SK-N-SH (cell line): ENCODE measurements around the gene FXYD5. TPM values are rescaled to one million over a fixed set of nuclear protein-coding genes. Genes with fewer than 3 reads are reported as not detected.

Experiments
- CTCF ChIA-PET: fragments of 300-600, 350-600 bp; formaldehyde crosslinking; extraction: SDS; loops from one replicate; lab custom pipeline; 2021; lab: Yijun Ruan, JAX
- POLR2A ChIA-PET: fragments of 350-600 bp; sonication (Branson Sonifier 250); formaldehyde crosslinking; extraction: SDS; loops from one replicate; lab custom pipeline; 2020; ENCODE audit warnings: antibody characterized with exemption, inconsistent platforms; lab: Yijun Ruan, JAX
- DNase-seq: peaks from one replicate; pipeline ENCODE4 v3.0.0; 2012
- H2AFZ ChIP-seq: fragments of 200-600 bp; sonication (generic); 2 replicates; pipeline ENCODE4 v1.8.1; 2016; ENCODE audit warnings: antibody characterized with exemption, mild to moderate bottlenecking, low read depth
- H3F3A ChIP-seq: fragments of 200-600 bp; sonication (generic); replicated peaks from 2 replicates; pipeline ENCODE3; 2016; ENCODE audit warnings: antibody characterized with exemption, mild to moderate bottlenecking; ENCODE audit not compliant: insufficient read depth
- H3K27ac ChIP-seq, 2 experiments: fragments of 200-500 bp in 1 of 2; fragments of 200-600 bp in 1 of 2; sonication (Bioruptor generic) in 1 of 2; sonication (generic), shearing (Covaris generic) in 1 of 2; 2 replicates each; pipeline versions ENCODE4 v1.5.1 to v1.6.1; 2014 to 2016; ENCODE audit warnings: low read depth in 2 of 2, inconsistent platforms in 1 of 2, low read length in 1 of 2, mild to moderate bottlenecking in 1 of 2, mixed read lengths in 1 of 2
- H3K27me3 ChIP-seq: fragments of 200-600 bp; sonication (generic), shearing (Covaris generic); 2 replicates; pipeline ENCODE4 v1.6.1; 2016; ENCODE audit warnings: mixed run types; ENCODE audit not compliant: insufficient read depth
- H3K36me3 ChIP-seq, 2 experiments: fragments of 200-500 bp in 1 of 2; fragments of 200-600 bp in 1 of 2; sonication (Bioruptor generic) in 1 of 2; sonication (generic) in 1 of 2; replicated peaks in 1 of 2; 2 replicates each; pipeline versions ENCODE3 to v1.5.1; 2014 to 2016; ENCODE audit warnings: low read length in 1 of 2, mild to moderate bottlenecking in 1 of 2; ENCODE audit not compliant: insufficient read depth in 2 of 2, control insufficient read depth in 1 of 2
- H3K4me1 ChIP-seq, 2 experiments: fragments of 200-500 bp in 1 of 2; fragments of 200-600 bp in 1 of 2; sonication (Bioruptor generic) in 1 of 2; sonication (generic), shearing (Covaris generic) in 1 of 2; 2 replicates each; pipeline versions ENCODE4 v1.5.1 to v1.6.1; 2014 to 2016; ENCODE audit warnings: low read depth in 1 of 2, low read length in 1 of 2, mixed run types in 1 of 2; ENCODE audit not compliant: insufficient read depth in 2 of 2, control insufficient read depth in 1 of 2
- H3K4me2 ChIP-seq: fragments of 200-600 bp; sonication (generic), shearing (Covaris generic); 2 replicates; pipeline ENCODE4 v1.6.1; 2017; ENCODE audit warnings: mixed run types
- H3K4me3 ChIP-seq, 2 experiments: fragments of 200-500 bp in 1 of 2; fragments of 200-600 bp in 1 of 2; sonication (Bioruptor generic) in 1 of 2; sonication (generic), shearing (Covaris generic) in 1 of 2; 2 replicates each; pipeline versions ENCODE4 v1.5.1 to v1.8.1; 2014 to 2016; ENCODE audit warnings: low read depth in 2 of 2, inconsistent platforms in 1 of 2, low read length in 1 of 2, mild to moderate bottlenecking in 1 of 2, mixed read lengths in 1 of 2, moderate library complexity in 1 of 2
- H3K79me2 ChIP-seq: fragments of 200-600 bp; sonication (generic); 2 replicates; pipeline ENCODE4 v1.8.1; 2017; ENCODE audit warnings: mild to moderate bottlenecking; ENCODE audit not compliant: insufficient read depth
- H3K9ac ChIP-seq: fragments of 200-600 bp; sonication (generic); 2 replicates; pipeline ENCODE4 v1.6.1; 2017; ENCODE audit warnings: mixed run types
- H3K9me2 ChIP-seq: fragments of 200-600 bp; sonication (generic); 2 replicates; pipeline ENCODE4 v1.6.1; 2017; ENCODE audit warnings: mixed run types
- H3K9me3 ChIP-seq: fragments of 200-600 bp; sonication (generic); 2 replicates; pipeline ENCODE4 v1.6.1; 2017; ENCODE audit warnings: mixed run types, mild to moderate bottlenecking, moderate library complexity
- H4K20me1 ChIP-seq: fragments of 200-600 bp; sonication (generic); 2 replicates; pipeline ENCODE4 v1.6.1; 2017; ENCODE audit warnings: mild to moderate bottlenecking, mixed run types; ENCODE audit not compliant: insufficient read depth
- CHD2 ChIP-seq: fragments of 150-350 bp; IDR thresholded peaks from 2 replicates; pipeline ENCODE4 v1.6.1; 2018; ENCODE audit warnings: low read length; ENCODE audit not compliant: partially characterized antibody
- EP300 ChIP-seq, 2 experiments: IDR thresholded peaks; 2 replicates each; pipeline versions ENCODE4 v1.4.0 to v1.6.1; 2012; ENCODE audit warnings: borderline replicate concordance in 1 of 2, low read depth in 1 of 2, low read length in 1 of 2
- FOSL2 ChIP-seq: IDR thresholded peaks from 2 replicates; pipeline ENCODE4 v1.4.0; 2012; ENCODE audit warnings: low read depth, mild to moderate bottlenecking, moderate library complexity, borderline replicate concordance
- FOXJ3 ChIP-seq: sonication (generic); formaldehyde crosslinking; IDR thresholded peaks from 2 replicates; pipeline ENCODE4 v1.5.1; 2020; ENCODE audit warnings: mild to moderate bottlenecking, missing genetic modification reagents
- FOXM1 ChIP-seq: IDR thresholded peaks from 2 replicates; pipeline ENCODE4 v1.4.0; 2012; ENCODE audit warnings: low read depth, mild to moderate bottlenecking
- GABPA ChIP-seq: IDR thresholded peaks from 2 replicates; pipeline ENCODE4 v1.4.0; 2012; ENCODE audit warnings: low read depth, mild to moderate bottlenecking
- JUND ChIP-seq: IDR thresholded peaks from 2 replicates; pipeline ENCODE4 v1.4.0; 2012
- MEF2A ChIP-seq: IDR thresholded peaks from 2 replicates; pipeline ENCODE4 v1.4.0; 2012; ENCODE audit warnings: low read depth, borderline replicate concordance
- NFIC ChIP-seq: IDR thresholded peaks from 2 replicates; pipeline ENCODE4 v1.4.0; 2012; ENCODE audit warnings: borderline replicate concordance
- RAD21 ChIP-seq: IDR thresholded peaks from 2 replicates; pipeline ENCODE4 v1.6.1; 2012; ENCODE audit warnings: mild to moderate bottlenecking, low read length
- RXRA ChIP-seq: IDR thresholded peaks from 2 replicates; pipeline ENCODE4 v1.4.0; 2012; ENCODE audit warnings: low read depth, mild to moderate bottlenecking, borderline replicate concordance
- SIN3A ChIP-seq: IDR thresholded peaks from 2 replicates; pipeline ENCODE4 v1.6.1; 2012; ENCODE audit warnings: low read depth, mild to moderate bottlenecking, low read length, moderate library complexity, borderline replicate concordance
- TCF12 ChIP-seq: IDR thresholded peaks from 2 replicates; pipeline ENCODE4 v1.4.0; 2012
- TEAD4 ChIP-seq: IDR thresholded peaks from 2 replicates; pipeline ENCODE4 v1.4.0; 2012; ENCODE audit warnings: mild to moderate bottlenecking, borderline replicate concordance; ENCODE audit not compliant: insufficient read depth
- YY1 ChIP-seq: IDR thresholded peaks from 2 replicates; pipeline ENCODE4 v1.4.0; 2012; ENCODE audit warnings: low read depth, mild to moderate bottlenecking
- polyA plus RNA-seq, 3 experiments: library from polyadenylated mRNA; depleted of rRNA; stranded (reverse); fragments of >200 nt; gene quantifications; 2 replicates each; pipeline ENCODE4 v1.2.3, GENCODE V29; 2012
- TF ChIP-seq, protein P1 (sequence below): IDR thresholded peaks from 2 replicates; pipeline ENCODE4 v1.4.0; 2012; ENCODE audit warnings: low read depth, borderline replicate concordance
- TF ChIP-seq, protein P2 (sequence below): IDR thresholded peaks from 2 replicates; pipeline ENCODE4 v1.4.0; 2012; ENCODE audit warnings: low read depth
- TF ChIP-seq, protein P3 (sequence below): fragments of 150-350 bp; IDR thresholded peaks from 2 replicates; pipeline ENCODE4 v1.6.1; 2017; ENCODE audit warnings: antibody characterized with exemption, low read length, low read depth, borderline replicate concordance
- TF ChIP-seq, protein P4 (sequence below): IDR thresholded peaks from 2 replicates; pipeline ENCODE4; 2012
- TF ChIP-seq, protein P5 (sequence below): IDR thresholded peaks from 2 replicates; pipeline ENCODE4 v1.6.1; 2012; ENCODE audit warnings: mild to moderate bottlenecking, low read depth, low read length, moderate library complexity

FXYD5 gene
- polyA plus RNA-seq, 1 of the 3 experiments (the other 2 are of a cell fraction), result 195 TPM

DNA sequence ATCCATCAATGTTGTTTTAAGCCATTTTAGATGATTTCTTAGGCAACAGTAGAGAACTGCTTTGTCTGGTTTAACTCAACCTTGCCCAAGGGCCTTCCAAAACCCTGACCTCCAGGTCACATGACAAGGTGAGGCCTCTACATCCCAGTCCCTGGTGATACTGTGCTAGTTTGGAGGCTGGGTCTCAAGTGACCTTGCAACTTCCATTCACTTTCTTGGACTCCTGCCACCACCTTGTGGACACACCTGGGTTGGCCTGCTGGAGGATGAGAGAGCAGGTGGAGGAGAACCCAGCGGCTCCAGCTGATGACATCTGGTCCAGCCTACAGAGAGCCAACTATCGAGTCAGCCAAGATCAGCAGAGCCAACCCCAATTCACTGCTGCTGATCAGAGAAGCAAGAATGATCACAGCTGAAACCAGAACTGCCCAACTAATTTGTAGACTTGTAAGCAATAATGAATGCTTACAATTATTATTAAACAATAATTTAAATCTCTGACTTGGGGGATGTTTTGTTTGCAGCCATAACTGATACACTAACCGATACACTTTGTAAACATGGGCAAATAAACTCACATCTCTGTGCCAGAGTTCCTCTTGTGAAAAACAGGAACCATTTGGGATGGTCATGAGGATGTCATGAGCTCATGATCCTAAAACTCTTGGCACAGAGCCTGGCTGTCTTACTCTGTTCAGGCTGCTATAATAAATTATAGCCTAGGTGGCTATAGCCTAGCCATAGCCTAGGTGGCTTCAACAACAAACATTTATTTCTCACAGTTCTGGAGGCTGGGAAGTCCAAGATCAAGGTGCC is 62.5 kb downstream of the FXYD5 start (continued):
- no peak for TF ChIP-seq JUND
- no peak for TF ChIP-seq FOXJ3 (CRISPR knock-in tag)
- TF ChIP-seq, all 33 proteins: peak for 0

DNA sequence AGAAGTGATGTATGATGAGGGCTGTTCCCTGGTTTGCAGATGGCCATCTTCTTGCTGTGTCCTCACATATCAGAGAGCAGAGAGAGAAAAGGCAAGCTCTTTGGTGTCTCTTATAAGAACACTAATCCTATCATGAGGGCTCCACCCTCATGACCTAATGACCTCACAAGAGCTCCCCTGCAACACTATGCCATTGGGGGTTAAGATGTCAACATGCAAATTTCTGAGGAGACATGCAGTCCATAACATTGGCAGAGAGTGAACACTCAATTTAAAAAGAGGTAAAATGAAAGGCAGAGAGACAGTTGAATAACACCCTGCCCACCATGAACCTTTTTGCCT is 63.1 kb downstream of the FXYD5 start:
- ChIA-PET POLR2A (no interaction called here), CTCF (no interaction called here)
- H3K4me1 ChIP-seq, result peaks cover 8 to 9% of the 10 kb centered on the region in 2 experiments; a peak in 2 of 4 replicates
- no peaks in the 10 kb centered on the region for H3K79me2 ChIP-seq
- H3K4me2 ChIP-seq, result no peak overlapping the region
- no peaks in the 10 kb centered on the region for H4K20me1 ChIP-seq
- no peaks in the 10 kb centered on the region for H3K27me3 ChIP-seq
- TF ChIP-seq TEAD4, result no peak
- TF ChIP-seq, protein P1, sequence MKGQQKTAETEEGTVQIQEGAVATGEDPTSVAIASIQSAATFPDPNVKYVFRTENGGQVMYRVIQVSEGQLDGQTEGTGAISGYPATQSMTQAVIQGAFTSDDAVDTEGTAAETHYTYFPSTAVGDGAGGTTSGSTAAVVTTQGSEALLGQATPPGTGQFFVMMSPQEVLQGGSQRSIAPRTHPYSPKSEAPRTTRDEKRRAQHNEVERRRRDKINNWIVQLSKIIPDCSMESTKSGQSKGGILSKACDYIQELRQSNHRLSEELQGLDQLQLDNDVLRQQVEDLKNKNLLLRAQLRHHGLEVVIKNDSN, result no peak
- no peak for TF ChIP-seq FOSL2
- no peak for TF ChIP-seq EP300 (IDR thresholded peaks at IDR 0.05; ENCODE audit: borderline replicate concordance in 1 of 2, low read depth in 1 of 2, low read length in 1 of 2)
- TF ChIP-seq MEF2A, result no peak
- no peak for TF ChIP-seq JUND
- TF ChIP-seq YY1, result no peak
- no peak for TF ChIP-seq RAD21
- TF ChIP-seq GABPA, result no peak
- TF ChIP-seq FOXM1, result no peak
- TF ChIP-seq CHD2, result no peak
- TF ChIP-seq, protein P2, sequence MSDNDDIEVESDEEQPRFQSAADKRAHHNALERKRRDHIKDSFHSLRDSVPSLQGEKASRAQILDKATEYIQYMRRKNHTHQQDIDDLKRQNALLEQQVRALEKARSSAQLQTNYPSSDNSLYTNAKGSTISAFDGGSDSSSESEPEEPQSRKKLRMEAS, result no peak
- TF ChIP-seq, protein P3, sequence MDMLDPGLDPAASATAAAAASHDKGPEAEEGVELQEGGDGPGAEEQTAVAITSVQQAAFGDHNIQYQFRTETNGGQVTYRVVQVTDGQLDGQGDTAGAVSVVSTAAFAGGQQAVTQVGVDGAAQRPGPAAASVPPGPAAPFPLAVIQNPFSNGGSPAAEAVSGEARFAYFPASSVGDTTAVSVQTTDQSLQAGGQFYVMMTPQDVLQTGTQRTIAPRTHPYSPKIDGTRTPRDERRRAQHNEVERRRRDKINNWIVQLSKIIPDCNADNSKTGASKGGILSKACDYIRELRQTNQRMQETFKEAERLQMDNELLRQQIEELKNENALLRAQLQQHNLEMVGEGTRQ, result no peak
- no peak for TF ChIP-seq FOXJ3 (CRISPR knock-in tag)
- TF ChIP-seq, protein P4, sequence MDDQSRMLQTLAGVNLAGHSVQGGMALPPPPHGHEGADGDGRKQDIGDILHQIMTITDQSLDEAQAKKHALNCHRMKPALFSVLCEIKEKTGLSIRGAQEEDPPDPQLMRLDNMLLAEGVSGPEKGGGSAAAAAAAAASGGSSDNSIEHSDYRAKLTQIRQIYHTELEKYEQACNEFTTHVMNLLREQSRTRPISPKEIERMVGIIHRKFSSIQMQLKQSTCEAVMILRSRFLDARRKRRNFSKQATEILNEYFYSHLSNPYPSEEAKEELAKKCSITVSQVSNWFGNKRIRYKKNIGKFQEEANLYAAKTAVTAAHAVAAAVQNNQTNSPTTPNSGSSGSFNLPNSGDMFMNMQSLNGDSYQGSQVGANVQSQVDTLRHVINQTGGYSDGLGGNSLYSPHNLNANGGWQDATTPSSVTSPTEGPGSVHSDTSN, result no peak
- TF ChIP-seq NFIC, result no peak
- no peak for TF ChIP-seq RXRA
- TF ChIP-seq TCF12, result no peak
- TF ChIP-seq, protein P5, sequence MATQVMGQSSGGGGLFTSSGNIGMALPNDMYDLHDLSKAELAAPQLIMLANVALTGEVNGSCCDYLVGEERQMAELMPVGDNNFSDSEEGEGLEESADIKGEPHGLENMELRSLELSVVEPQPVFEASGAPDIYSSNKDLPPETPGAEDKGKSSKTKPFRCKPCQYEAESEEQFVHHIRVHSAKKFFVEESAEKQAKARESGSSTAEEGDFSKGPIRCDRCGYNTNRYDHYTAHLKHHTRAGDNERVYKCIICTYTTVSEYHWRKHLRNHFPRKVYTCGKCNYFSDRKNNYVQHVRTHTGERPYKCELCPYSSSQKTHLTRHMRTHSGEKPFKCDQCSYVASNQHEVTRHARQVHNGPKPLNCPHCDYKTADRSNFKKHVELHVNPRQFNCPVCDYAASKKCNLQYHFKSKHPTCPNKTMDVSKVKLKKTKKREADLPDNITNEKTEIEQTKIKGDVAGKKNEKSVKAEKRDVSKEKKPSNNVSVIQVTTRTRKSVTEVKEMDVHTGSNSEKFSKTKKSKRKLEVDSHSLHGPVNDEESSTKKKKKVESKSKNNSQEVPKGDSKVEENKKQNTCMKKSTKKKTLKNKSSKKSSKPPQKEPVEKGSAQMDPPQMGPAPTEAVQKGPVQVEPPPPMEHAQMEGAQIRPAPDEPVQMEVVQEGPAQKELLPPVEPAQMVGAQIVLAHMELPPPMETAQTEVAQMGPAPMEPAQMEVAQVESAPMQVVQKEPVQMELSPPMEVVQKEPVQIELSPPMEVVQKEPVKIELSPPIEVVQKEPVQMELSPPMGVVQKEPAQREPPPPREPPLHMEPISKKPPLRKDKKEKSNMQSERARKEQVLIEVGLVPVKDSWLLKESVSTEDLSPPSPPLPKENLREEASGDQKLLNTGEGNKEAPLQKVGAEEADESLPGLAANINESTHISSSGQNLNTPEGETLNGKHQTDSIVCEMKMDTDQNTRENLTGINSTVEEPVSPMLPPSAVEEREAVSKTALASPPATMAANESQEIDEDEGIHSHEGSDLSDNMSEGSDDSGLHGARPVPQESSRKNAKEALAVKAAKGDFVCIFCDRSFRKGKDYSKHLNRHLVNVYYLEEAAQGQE, result no peak
- TF ChIP-seq SIN3A, result no peak
- H3K9me2 ChIP-seq, result no peaks in the 10 kb centered on the region
- no peak overlapping the region for H3K27ac ChIP-seq
- H3K4me3 ChIP-seq, result no peak overlapping the region
- DNase-seq, result no peak
- no peaks in the 10 kb centered on the region for H3F3A ChIP-seq
- H3K9me3 ChIP-seq, result no peaks in the 10 kb centered on the region
- no peak overlapping the region for H3K9ac ChIP-seq
- no peaks in the 10 kb centered on the region for H3K36me3 ChIP-seq
- no peak overlapping the region for H2AFZ ChIP-seq
